WTC11 (cell line): ENCODE results near the gene ACTRT2. TPM values are rescaled to one million over a fixed set of nuclear protein-coding genes. Genes with fewer than 3 reads are reported as not detected.

Experiments used
- CTCF ChIP-seq: fragments of 200-600 bp; IDR thresholded peaks from 2 replicates; pipeline ENCODE4 v1.8.0; 2022; ENCODE audit warnings: antibody characterized with exemption
- ESRRA ChIP-seq: sonication (generic); formaldehyde crosslinking; IDR thresholded peaks from 2 replicates; pipeline ENCODE4 v1.8.1; 2022; ENCODE audit warnings: mild to moderate bottlenecking, missing genetic modification reagents, borderline replicate concordance
- FOXP4 ChIP-seq: sonication (generic); formaldehyde crosslinking; IDR thresholded peaks from 2 replicates; pipeline ENCODE4 v1.8.0; 2022; ENCODE audit warnings: mild to moderate bottlenecking, missing genetic modification reagents
- GTF2I ChIP-seq: fragments of 250-450 bp; sonication (Bioruptor Pico); conservative IDR thresholded peaks from 2 replicates; pipeline ENCODE4 v1.4.0; 2021; ENCODE audit warnings: mild to moderate bottlenecking
- MYBL2 ChIP-seq: sonication (generic); formaldehyde crosslinking; IDR thresholded peaks from 2 replicates; pipeline ENCODE4 v1.8.1; 2023; ENCODE audit warnings: mild to moderate bottlenecking, moderate library complexity, missing genetic modification reagents
- PRDM15 ChIP-seq: sonication (generic); formaldehyde crosslinking; IDR thresholded peaks from 2 replicates; pipeline ENCODE4 v1.8.0; 2022; ENCODE audit warnings: missing genetic modification reagents
- SMAD3 ChIP-seq: sonication (generic); formaldehyde crosslinking; IDR thresholded peaks from 2 replicates; pipeline ENCODE4 v1.8.0; 2022; ENCODE audit warnings: missing genetic modification reagents, mild to moderate bottlenecking, borderline replicate concordance
- ZMAT4 ChIP-seq: fragments of 250-450 bp; sonication (Bioruptor Pico); IDR thresholded peaks from 2 replicates; pipeline ENCODE4 v1.9.0; 2021; ENCODE audit warnings: mild to moderate bottlenecking
- total RNA-seq: library from RNA; stranded (reverse); gene quantifications from 3 replicates; pipeline ENCODE4 v1.2.3, GENCODE V29; 2021
- TF ChIP-seq, protein P1 (sequence below): sonication (generic); formaldehyde crosslinking; IDR thresholded peaks from 2 replicates; pipeline ENCODE4 v1.8.1; 2023; ENCODE audit warnings: mild to moderate bottlenecking, missing genetic modification reagents, moderate library complexity
- TF ChIP-seq, protein P2 (sequence below): sonication (generic); formaldehyde crosslinking; IDR thresholded peaks from 2 replicates; pipeline ENCODE4 v1.8.1; 2022; ENCODE audit warnings: missing genetic modification reagents, borderline replicate concordance
- TF ChIP-seq, protein P3 (sequence below): sonication (generic); formaldehyde crosslinking; conservative IDR thresholded peaks from 2 replicates; pipeline ENCODE4 v1.8.1; 2022; ENCODE audit warnings: mild to moderate bottlenecking, missing genetic modification reagents
- TF ChIP-seq, protein P4 (sequence below): fragments of 250-450 bp; sonication (Bioruptor Pico); IDR thresholded peaks from 2 replicates; pipeline ENCODE4 v1.8.0; 2021; ENCODE audit warnings: mild to moderate bottlenecking
- TF ChIP-seq, protein P5 (sequence below): sonication (generic); formaldehyde crosslinking; IDR thresholded peaks from 2 replicates; pipeline ENCODE4 v1.8.1; 2022; ENCODE audit warnings: low read depth, mild to moderate bottlenecking, moderate library complexity, missing genetic modification reagents, borderline replicate concordance

The ACTRT2 gene
- total RNA-seq, 1 experiment from 2014 or later: not detected

DNA sequence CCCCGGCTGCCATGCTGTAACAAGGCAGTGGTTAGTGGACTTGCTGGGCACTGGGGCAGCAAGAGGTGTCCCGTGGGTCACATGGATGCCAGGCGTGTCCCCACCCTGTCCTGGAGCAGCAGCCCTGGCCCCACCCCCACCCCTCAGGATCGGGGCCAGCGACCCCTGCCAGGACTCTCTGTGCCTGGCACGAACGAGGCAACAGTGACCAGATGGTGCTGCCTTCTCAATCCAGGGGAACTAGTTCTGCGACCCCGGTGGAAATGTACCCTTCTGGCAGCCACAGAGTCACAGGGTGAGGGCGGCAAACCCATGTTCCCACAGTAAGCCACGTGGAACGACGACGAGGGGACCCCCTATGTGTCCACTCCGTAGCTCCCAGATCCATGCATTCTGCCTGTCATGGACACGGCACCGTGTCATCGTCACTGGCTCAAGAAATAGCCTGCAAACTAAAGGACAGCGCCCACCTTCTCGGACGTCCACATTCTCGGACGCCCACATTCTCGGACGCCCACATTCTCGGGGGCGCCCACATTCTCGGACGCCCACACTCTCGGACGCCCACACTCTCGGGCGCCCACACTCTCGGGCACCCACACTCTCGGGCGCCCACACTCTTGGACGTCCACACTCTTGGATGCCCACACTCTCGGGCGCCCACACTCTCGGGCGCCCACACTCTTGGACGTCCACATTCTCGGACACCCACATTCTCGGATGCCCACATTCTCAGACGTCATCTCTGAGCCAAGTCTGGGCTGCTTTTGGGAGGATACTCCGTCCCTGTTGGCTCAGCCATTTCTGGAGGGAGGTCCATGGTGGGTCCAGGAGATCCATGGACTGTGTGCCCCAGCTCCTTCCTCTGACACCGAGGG, 19.6 kb upstream of the ACTRT2 start (continued):
- TF ChIP-seq, protein P1, sequence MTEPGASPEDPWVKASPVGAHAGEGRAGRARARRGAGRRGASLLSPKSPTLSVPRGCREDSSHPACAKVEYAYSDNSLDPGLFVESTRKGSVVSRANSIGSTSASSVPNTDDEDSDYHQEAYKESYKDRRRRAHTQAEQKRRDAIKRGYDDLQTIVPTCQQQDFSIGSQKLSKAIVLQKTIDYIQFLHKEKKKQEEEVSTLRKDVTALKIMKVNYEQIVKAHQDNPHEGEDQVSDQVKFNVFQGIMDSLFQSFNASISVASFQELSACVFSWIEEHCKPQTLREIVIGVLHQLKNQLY (CRISPR knock-in tag): no peak
- TF ChIP-seq CTCF (no peak), FOXP4 (CRISPR knock-in tag) (no peak), ESRRA (CRISPR knock-in tag) (no peak), SMAD3 (CRISPR knock-in tag) (no peak), ZMAT4 (CRISPR knock-in tag) (no peak), MYBL2 (no peak), GTF2I (CRISPR knock-in tag) (no peak), PRDM15 (CRISPR knock-in tag) (no peak)
- TF ChIP-seq, protein P2, sequence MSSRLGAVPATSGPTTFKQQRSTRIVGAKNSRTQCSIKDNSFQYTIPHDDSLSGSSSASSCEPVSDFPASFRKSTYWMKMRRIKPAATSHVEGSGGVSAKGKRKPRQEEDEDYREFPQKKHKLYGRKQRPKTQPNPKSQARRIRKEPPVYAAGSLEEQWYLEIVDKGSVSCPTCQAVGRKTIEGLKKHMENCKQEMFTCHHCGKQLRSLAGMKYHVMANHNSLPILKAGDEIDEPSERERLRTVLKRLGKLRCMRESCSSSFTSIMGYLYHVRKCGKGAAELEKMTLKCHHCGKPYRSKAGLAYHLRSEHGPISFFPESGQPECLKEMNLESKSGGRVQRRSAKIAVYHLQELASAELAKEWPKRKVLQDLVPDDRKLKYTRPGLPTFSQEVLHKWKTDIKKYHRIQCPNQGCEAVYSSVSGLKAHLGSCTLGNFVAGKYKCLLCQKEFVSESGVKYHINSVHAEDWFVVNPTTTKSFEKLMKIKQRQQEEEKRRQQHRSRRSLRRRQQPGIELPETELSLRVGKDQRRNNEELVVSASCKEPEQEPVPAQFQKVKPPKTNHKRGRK (CRISPR knock-in tag): no peak
- TF ChIP-seq, protein P3, sequence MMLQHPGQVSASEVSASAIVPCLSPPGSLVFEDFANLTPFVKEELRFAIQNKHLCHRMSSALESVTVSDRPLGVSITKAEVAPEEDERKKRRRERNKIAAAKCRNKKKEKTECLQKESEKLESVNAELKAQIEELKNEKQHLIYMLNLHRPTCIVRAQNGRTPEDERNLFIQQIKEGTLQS (CRISPR knock-in tag): no peak
- TF ChIP-seq, protein P4, sequence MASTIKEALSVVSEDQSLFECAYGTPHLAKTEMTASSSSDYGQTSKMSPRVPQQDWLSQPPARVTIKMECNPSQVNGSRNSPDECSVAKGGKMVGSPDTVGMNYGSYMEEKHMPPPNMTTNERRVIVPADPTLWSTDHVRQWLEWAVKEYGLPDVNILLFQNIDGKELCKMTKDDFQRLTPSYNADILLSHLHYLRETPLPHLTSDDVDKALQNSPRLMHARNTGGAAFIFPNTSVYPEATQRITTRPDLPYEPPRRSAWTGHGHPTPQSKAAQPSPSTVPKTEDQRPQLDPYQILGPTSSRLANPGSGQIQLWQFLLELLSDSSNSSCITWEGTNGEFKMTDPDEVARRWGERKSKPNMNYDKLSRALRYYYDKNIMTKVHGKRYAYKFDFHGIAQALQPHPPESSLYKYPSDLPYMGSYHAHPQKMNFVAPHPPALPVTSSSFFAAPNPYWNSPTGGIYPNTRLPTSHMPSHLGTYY (CRISPR knock-in tag): no peak
- TF ChIP-seq, protein P5, sequence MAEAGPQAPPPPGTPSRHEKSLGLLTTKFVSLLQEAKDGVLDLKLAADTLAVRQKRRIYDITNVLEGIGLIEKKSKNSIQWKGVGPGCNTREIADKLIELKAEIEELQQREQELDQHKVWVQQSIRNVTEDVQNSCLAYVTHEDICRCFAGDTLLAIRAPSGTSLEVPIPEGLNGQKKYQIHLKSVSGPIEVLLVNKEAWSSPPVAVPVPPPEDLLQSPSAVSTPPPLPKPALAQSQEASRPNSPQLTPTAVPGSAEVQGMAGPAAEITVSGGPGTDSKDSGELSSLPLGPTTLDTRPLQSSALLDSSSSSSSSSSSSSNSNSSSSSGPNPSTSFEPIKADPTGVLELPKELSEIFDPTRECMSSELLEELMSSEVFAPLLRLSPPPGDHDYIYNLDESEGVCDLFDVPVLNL (CRISPR knock-in tag): no peak
